Measurements from ENCODE around the gene C2CD3.

The C2CD3 gene

DNA sequence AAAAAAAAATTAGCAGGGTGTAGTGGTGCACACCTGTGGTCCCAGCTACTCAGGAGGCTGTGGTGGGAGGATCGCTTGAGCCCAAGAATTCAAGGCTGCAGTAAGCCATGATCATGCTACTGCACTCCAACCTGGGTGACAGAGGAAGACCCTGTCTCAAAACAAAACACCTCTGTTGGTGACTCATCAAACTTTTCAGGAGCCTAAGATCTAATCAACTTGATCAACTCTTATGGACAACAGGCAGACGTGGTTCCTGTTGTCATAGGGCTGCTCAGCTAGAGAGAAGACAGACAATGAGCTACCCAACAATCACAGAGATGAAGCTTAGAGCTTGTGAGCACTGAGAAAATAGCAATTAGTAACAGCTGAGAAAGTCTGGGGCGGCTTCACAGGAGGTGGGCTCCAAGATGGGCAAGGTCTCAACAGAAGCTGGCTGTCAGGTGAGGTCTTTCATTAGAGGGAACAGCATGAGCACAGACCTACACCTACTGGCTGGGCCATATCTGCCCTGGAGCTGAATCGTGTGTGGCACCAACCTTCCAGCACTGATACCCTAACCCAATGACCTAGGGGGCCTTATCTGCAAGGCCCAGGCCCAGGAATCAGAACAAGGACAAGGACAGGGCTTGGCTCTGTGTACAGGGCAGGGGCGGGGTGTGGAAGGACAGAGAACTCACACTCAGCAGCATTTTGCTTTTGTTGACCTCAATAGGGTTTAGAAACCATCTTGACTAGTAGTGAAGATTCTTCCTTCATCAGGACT lies 154.7 kb downstream of the C2CD3 start:
- DNase-seq = no peak

GRCh38 chr11:74014880-74015279 lies 155.9 kb downstream of the C2CD3 start:
- DNase-seq = no peak

- no peak for DNase-seq
These were observed 157.7 kb downstream of the C2CD3 start for GRCh38 chr11:74013141-74013540.

GRCh38 chr11:74012074-74012809 lies 158.6 kb downstream of the C2CD3 start:
- no peak for DNase-seq

DNA sequence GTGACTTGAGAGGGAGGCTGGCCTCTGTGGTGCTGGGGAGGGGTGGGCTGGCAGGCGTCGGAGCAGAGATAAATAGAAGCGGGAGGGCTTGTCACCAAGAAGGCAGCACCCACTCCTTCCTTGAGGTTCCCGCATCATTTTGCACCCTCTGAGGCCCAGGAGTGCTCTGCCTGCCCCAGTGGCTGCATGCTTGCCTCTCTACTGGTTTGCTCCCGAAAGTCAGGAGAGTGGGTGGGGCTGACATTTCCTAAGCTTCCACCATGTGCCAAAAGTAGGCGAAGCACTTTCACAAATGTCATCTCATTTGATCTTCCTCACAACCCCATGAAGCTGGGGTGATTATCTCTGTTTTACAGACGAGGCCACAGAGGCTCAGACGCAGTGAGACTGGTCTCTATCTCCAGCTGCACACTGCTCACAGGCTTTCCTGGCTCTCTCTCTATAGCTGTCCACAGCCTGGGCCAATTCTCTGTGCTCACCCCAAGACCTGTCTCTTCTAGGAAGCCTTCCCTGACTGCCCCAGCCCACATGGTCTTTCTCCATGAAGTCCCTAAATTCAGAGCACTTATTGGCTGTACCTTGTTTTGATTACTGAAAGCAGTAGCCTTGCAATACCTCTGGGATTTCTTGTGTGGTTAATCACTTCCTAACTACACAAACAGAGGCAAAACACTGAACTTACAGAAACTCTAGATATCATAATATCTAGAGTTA lies 159.3 kb downstream of the C2CD3 start:
- no peak for DNase-seq

GRCh38 chr11:74010306-74011300 lies 160.2 kb downstream of the C2CD3 start:
- no peak for DNase-seq

DNA sequence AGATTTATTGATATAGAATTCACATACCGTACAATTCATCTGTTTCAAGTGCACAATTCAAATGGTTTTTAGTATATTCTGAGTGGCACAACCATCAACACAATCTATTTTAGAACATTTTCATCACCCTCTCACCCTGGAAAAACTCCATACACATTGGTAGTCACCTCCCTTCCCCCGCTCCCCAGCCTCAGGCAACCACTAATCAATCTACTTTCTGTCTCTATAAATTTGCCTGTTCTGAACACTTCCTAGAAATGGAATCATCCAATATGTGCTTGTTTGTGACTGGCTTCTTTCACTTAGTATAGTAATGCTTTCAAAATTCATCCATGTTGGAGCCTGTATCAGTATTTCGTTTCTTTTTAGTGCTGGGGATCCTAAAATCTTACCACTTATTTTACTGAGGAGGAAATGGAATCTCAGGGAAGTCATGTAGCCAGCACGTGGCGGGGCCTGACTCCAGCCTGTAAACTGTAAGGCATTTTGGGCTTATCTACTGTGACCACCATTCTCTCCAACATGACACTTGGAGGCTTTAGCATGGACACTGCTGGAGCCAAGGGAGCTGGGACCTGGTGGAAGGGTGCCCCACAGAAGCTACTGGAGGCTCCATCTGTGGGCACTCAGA lies 161.0 kb downstream of the C2CD3 start:
- DNase-seq = no peak

GRCh38 chr11:74009230-74009547 lies 161.6 kb downstream of the C2CD3 start:
- DNase-seq = no peak

DNA sequence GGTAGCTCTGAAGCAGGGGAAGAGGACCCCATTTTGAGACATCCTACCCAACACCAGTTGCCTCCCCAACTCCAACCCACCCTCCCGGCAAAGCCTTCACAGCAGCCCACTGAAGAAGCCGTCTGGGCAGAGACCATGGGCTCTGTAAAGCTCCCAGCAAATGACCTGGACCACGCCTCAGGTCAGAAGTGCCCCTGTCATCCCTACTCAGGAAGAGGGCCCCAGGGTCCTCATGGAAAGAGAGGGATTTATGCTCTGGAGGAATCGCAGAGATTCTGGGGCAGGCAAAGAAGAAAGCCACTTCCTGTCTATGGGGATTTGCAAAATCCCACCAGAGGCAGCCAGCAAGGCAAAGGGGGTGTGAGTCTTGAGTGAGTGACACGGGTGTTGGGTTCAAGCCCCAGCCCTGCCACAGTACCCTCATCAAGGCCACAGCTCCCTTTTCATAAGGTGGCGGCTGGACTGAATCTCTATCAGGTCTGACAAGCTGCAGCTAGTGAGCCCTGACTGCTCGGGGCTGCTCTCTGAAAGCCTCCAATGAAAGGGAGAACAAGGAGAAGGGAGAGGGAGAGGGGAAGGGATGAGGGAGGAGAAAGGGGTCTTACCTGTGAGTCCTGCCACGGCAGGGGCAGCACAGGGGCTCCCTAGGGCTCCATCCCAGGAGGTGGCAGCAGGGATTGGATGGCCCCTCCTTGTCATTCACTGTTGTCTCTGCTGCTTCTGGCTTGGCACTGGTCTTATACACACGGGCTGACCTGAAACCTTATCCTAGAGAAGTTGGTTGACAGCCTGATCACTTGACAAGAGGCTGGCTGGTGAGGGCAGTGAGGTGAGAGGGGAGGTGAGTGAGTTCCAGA lies 162.2 kb downstream of the C2CD3 start, which contains the start of gene UCP3:
Gene UCP3 (minus strand): TSS at position 713 of the 857 bp plus-strand sequence. CDS start 2,043 bp downstream, outside the sequence.
- no peak for DNase-seq

GRCh38 chr11:74007691-74008372 lies 163.0 kb downstream of the C2CD3 start:
- DNase-seq = no peak

- DNase-seq = no peak
These were observed 164.0 kb downstream of the C2CD3 start for GRCh38 chr11:74006743-74007304.

GRCh38 chr11:74005721-74006517 lies 164.9 kb downstream of the C2CD3 start:
- DNase-seq = no peak

- no peak for DNase-seq
These were observed 165.8 kb downstream of the C2CD3 start for GRCh38 chr11:74004759-74005615.

GRCh38 chr11:74004046-74004695 lies 166.6 kb downstream of the C2CD3 start:
- DNase-seq = no peak

DNA sequence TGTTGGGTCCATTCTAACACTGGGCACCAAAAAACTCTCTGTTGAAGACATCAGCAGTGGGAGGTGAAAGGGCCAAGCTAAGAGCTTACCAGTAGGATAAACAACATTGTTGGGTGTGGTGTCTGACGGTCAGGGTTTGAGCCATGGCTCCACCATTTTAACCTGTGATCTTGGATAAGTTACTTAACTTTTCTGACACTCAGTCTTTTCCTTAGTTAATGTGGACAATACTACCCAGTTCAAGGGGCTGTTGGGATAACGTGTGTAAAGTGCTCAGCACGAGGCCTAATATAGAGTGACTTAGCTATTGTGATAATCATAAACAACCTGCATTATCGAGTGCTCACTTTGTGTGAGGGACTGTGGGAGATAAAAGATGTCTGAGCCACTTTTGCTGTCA lies 168.0 kb downstream of the C2CD3 start:
- no peak for DNase-seq

DNA sequence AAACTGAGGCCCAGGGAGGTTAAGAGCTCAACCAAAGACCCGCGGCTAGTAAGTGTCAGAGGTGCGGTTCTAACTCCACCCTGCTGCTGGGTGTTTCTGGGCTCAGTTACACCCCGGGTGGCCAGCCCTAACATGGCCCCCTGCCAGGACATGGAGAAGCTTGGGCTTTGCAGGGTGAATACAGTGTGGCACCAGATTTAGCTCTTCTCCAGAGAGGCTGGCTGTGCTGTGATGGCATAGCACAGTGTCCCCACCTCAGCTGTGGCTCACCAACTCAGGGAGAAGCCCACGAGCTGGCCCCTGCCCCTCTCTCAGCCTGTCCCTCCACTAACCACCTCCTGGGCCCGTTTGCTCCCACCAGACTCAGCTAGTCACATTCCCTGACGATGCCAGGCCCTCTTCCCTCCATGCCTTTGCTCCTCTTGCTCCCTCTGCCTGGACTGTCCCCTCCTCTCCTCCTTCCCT lies 168.9 kb downstream of the C2CD3 start:
- no peak for DNase-seq
